Inflammatory macrophage (primary cell): ENCODE results near the gene DCLRE1B.

Experiments used
- DNase-seq, 2 donors: peaks; one replicate each; pipeline ENCODE4 v3.0.0-alpha.2; 2020 to 2022
- total RNA-seq, 18 experiments: gene quantifications; one replicate each; lab custom pipeline; 2026; ENCODE audit warnings: mixed read lengths in 6 of 18, inconsistent platforms in 2 of 18; lab: John Stamatoyannopoulos, UW

Gene DCLRE1B
- total RNA-seq, result 7.0 to 30.8 (median 18.8) reads per million in 18 experiments

DNA sequence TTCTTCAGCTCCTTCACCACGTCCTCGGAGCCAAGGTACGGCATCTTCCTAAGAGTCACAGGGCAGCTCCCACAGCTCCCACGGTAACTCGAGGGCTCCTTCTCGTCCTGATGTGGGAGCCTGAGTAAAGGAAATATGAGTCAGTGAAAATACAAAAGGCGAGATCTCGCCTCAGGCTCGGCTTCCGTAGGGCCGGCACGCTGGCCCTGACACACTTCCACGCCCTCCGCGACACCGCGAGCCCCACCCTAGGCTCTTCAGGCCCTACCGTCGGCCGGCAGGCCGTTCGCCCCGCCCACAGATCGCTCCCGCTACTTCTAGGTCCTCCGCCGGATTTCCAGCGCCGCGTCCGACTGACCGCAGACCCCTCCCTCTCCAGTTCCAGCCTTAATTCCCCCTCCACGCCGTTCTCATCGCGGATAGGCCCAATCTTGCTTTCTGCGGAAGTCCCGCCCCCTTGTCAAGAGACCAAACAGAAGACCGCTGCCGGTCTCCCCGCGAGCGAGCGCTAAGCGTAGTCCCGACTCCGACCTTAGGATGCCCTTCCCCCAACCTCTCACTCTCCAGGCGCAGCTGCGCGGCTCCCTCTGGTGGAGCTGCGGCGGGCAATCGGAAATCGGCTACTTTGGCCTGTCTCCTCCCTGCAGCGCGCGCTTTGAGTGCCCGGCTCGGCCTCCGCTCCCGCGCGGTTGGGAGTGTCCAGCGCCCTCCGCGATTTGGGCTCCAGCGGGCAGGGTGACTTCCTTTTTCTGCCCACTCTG, at the start of gene DCLRE1B, which contains the start of gene AP4B1:
DCLRE1B (plus strand) TSS at position 653 of the 761 bp plus-strand sequence. CDS start 261 bp downstream, outside the sequence.
AP4B1 (minus strand) TSS at position 126 of the 761 bp plus-strand sequence; CDS start at position 44, 82 bp downstream.
- DNase-seq, result peak; percentile 100

DNA sequence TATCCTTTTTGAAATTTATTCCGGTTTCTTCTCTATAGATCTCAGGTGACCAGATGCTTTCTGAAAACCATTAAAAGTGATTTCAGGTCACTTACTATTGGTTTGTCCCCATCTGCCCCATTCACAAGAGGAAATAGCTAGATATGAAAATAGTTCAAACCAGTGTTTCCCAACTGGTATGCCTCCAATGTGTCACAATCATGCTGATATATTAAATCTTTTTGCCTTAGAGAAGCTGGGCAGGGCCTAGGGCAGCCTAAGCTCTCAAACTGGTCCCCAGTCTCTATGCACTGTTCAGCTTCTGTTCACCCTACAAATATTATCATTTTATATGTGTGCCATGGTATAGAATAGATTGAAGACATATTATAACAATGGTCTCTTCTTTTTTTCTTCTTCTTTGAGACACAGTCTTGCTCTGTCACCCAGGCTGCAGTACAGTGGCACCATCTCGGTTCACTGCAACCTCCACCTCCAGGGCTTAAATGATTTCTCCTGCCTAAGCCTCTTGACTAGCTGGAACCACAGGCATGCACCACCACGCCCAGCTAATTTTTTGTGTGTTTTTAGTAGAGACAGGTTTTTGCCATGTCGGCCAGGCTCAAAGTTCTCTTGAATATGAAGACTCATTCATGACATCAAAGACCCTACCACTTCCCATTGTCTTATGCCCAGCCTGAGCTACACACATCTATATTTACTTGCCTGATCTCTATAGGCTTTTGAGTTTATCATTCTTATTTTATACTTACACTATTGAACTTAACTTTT, 49.3 kb upstream of the DCLRE1B start:
- DNase-seq, result peak; percentile 27 to 52

- no peak for DNase-seq
Observed at GRCh38 chr1:113856401-113856790, 48.7 kb upstream of the DCLRE1B start.

DNA sequence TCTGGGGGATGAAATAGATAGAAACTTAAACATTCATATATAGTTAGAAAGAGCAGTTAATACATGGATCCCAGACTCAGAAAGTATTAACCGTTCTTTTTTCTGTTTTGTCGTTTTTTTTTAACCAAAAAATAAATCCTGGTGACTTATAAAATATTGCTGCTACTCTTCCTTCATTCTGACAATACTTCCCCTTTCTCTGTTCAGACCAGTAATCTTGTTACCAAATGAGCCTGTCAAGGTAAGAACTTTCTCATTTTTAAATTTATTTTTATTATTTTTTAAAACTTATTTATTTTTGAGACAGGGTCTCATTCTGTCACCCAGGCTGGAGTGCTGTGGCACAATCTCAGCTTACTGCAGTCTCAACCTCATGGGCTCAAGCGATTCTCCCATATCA, 47.4 kb upstream of the DCLRE1B start:
- peak in 1 of 2 donors; percentile 14 for DNase-seq

DNA sequence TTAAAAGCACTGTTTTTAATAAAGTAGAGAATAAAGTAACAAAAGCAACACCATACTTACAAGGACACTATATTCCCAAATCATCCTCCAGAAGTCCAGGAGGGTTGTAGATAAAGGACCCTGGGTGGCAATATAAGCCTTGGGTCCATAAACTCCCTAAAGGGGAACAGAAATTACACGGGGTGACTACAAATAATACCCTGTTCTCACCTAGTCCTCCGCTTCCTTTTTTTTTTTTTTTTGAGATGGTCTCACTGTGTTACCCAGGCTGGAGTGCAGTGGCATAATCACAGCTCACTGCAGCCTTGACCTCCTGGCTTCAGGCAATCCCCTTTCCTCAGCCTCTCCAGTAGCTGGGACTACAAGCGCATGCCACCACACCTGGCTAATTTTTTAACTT, 46.7 kb upstream of the DCLRE1B start:
- DNase-seq, result no peak

DNA sequence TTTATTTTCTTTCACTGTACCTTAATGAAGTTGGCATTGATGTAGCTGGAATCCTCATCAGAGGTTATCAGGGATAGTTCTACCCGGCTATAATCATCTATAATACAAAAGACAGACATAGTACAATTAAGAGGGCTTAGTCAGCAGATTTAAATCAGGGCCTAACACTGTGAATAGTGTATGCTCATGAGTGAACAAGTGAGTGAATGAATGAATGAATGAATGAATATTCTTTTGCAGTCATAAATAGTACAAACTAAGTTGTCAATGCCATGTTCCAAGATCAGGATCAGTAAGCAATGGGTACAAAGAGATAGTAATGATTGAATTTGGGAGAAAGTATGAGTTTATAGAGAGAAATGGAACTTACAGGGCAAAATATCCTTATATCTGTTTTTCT, 46.1 kb upstream of the DCLRE1B start:
- no peak for DNase-seq

- DNase-seq, result peak; percentile 45 to 49
Observed at GRCh38 chr1:113859478-113860175, 45.5 kb upstream of the DCLRE1B start.

- no peak for DNase-seq
Observed at GRCh38 chr1:113860891-113861290, 44.2 kb upstream of the DCLRE1B start.

DNA sequence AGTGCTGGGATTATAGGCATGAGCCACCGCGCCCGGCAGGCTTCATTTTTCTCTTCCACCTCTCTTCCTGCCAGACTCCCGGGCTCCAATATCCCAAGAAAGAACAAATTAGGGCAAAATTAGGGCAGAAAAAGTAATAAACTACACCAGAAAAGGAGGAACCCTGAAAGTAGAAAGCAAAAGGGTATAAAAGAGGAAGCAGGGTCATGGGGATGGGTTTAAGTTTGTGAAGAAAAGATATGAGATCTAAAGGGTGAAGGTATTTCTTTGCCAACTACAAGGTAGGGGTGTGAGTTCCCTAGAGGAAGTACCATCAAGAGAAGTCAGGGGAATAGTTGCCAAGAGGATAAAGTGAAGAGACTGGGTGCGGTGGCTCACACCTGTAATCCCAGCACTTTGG, 43.5 kb upstream of the DCLRE1B start:
- DNase-seq, result no peak

DNA sequence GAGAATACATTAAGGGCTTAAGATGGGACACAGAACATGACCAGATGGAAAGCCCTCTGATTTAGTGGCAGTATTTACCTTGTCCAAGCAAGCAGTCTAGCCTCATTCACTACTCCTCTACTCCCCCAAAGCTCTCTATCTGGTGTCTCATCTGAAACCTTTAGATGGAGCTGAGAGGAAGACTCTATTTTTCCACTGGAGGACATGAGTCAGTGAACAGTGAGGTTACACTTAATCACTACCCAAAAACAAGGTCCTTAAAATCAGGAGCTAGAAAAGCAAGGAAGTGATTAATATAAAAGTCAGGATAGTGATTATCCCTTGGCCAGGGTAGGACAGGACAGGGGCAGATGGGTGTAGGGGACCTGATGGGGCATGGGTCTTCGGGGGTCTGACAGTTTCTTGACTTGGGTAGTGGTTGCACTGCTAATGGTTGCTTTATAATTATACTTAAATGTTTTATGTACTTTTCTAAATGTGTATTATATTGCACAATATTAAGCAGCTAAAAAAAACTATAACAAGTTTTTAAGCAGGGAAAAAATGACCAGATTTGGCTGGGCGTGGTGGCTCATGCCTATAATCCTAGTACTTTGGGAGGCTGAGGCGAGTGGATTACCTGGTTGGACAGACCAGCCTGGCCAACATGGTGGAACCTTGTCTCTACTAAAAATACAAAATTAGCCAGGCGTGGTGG, 36.6 kb upstream of the DCLRE1B start:
- no peak for DNase-seq

DNA sequence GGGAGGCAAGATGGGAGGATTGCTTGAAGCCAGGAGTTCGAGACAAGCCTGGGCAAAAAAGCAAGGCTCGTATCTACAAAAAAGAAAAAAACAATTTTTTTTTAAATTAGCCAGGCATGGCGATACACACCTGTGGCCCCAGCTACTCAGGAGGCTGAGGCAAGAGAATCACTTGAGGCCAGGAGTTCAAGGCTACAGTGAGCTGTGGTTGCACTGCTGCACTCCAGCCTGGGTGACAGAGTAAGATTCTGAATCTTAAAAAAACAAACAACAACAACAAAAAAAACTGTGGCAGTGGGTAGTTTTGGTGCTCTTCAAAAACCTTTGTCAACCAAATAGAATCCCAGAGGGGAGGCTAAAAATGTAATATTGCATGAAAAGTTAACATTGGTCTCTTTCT, 34.3 kb upstream of the DCLRE1B start:
- DNase-seq, result no peak

DNA sequence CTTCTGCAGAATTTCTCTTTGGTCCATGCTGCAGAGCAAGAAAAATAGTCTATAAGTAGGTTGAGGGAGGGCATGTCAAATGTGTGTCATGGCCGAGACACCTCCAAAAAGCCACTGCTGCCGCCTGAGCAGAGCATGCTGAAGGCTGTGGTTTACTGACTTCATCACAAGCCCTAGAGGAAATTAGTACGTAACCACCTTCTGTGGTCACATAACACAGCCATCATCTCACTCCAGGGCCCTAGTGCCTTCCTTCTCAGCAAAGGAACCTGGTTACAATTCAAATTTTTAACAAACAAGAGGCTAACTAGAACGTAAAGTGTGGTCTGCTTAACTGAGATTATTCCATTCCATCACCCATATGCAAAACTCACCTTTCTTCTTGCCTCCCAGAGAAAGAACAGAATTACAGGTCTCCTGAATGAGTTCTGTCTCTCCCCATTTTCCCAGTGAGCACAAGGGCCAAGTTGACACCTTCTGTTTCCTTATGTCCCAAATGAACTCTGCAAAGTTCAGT, 33.5 kb upstream of the DCLRE1B start, which contains the start of gene PTPN22:
PTPN22 (minus strand) TSS at position 116 of the 517 bp plus-strand sequence.
- peak; percentile 91 to 94 for DNase-seq

- DNase-seq, result peak; percentile 84 to 94
Observed at GRCh38 chr1:113872219-113872935, 32.7 kb upstream of the DCLRE1B start.

- peak; percentile 29 to 49 for DNase-seq
Observed at GRCh38 chr1:113874012-113874879, 30.9 kb upstream of the DCLRE1B start.

DNA sequence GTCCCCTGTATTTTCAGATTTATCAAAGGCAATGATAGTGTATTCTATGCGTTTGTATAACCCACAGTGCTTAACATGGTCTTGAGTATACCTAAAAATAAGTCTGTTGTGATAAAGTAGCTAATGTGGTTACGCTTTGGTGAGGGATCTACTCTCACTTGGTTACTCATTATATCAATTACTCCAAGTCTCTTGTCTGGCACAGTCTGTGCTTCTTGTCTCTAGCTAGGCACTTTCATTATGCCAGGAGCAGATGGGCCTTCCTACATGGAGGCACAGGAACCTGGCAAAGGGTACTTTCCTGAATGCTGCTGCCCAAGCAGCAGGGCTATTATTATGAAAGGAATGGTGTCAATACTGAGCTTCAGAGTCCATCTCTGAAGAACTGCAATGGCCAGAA, 29.4 kb upstream of the DCLRE1B start:
- no peak for DNase-seq

DNA sequence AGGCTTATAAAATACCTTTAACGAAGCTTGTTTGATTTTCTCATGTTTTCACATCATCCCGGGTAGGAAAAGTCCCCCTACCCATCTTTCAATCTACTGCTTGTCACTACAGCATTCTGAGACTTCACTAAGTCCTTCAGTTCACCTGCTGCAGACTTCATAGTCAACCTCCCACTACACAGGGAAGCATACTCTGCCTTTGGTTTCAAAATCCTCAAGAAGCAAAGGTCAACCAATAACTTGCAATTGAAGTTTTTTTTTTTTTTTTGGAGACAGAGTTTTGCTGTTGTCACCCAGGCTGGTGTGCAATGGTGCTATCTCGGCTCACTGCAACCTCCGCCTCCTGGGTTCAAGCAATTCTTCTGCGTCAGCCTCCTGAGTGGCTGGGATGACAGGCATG, 28.9 kb upstream of the DCLRE1B start:
- no peak for DNase-seq

- DNase-seq, result no peak
Observed at GRCh38 chr1:113879739-113880038, 25.4 kb upstream of the DCLRE1B start.

GRCh38 chr1:113881661-113882060, 23.5 kb upstream of the DCLRE1B start:
- no peak for DNase-seq

DNA sequence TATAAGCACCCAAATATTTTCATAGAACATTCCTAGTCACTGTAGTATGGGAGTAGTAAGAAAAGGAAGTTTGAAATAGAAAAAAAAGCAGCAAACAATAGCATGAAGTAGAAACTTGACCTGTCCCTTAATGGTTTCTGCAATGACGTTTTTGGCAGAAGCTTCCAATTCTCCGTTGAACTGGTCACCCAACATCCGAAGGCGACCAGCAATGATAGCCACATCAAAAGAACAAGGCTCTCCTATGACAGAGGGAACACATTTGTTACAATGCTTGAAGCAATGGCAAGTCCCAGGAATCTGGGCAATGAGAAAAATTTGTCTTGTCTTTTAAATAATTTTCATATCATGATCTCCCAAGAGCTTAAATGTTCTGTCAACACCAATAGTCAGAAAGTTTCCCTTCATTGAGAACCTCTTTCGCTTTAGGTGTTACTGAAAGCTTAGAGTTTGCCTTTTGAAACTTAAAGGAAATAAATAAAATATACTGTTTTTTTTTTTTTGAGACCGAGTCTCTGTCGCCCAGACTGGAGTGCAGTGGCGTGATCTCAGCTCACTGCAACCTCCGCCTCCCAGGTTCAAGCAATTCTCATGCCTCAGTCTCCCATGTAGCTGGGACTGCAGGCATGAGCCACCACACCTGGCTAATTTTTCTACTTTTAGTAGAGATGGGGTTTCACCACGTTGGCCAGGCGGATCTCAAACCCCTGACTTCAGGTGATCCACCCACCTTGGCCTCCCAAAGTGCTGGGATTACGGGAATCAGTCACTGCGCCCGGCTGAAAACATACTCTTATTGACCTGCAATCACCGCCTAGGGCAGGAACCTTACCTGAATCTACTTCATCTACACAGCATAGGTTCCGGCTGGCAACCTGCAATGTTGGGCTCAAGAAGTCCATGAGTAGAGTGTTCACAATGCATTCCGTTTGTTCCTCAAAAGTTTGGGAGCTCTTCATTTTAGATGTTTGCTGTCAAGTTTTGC, 18.4 kb upstream of the DCLRE1B start:
- DNase-seq, result no peak
